SK-N-MC (cell line): ENCODE results near the gene NEB.
"Not testable (repeated sequence)": the region's sequence is repeated elsewhere in the genome, so short reads cannot be mapped to it uniquely, and the experiment has no call there.

Experiments
- DNase-seq: peaks from one replicate; pipeline ENCODE4 v3.0.0-alpha.2; 2011; ENCODE audit warnings: low read depth, low spot score
- H3K27ac ChIP-seq: fragments of 200-600 bp; sonication (generic); 2 replicates; pipeline ENCODE4 v1.5.1; 2016; ENCODE audit warnings: mixed run types
- H3K36me3 ChIP-seq: fragments of 200-600 bp; sonication (generic); 2 replicates; pipeline ENCODE4 v1.6.1; 2017; ENCODE audit warnings: antibody characterized with exemption, low read length, mixed read lengths; ENCODE audit not compliant: insufficient read depth
- H3K4me3 ChIP-seq: fragments of 200-600 bp; sonication (generic); 2 replicates; pipeline ENCODE4 v1.5.1; 2016
- H3K9ac ChIP-seq: fragments of 200-600 bp; sonication (generic); 2 replicates; pipeline ENCODE4 v1.8.0; 2017; ENCODE audit warnings: mixed run types, mixed read lengths; ENCODE audit not compliant: insufficient read length
- H3K9me3 ChIP-seq: fragments of 200-600 bp; sonication (generic); 2 replicates; pipeline ENCODE4 v1.6.1; 2017; ENCODE audit warnings: low read depth, mild to moderate bottlenecking, antibody characterized with exemption, low read length, moderate library complexity, mixed read lengths
- EZH2 ChIP-seq: fragments of 200-600 bp; sonication (generic); IDR thresholded peaks from one replicate; pipeline ENCODE4 v1.6.1; 2017; ENCODE audit warnings: antibody characterized with exemption
- FOXP2 ChIP-seq: optimal IDR thresholded peaks from 2 replicates; pipeline ENCODE3; 2011; ENCODE audit warnings: mild to moderate bottlenecking, moderate library complexity; ENCODE audit not compliant: insufficient read depth; ENCODE audit errors: extremely low read length, control extremely low read depth
- POLR2AphosphoS5 ChIP-seq: IDR thresholded peaks from 2 replicates; pipeline ENCODE4 v1.6.1; 2012; ENCODE audit warnings: mild to moderate bottlenecking, low read depth, low read length, borderline replicate concordance

Gene NEB

DNA sequence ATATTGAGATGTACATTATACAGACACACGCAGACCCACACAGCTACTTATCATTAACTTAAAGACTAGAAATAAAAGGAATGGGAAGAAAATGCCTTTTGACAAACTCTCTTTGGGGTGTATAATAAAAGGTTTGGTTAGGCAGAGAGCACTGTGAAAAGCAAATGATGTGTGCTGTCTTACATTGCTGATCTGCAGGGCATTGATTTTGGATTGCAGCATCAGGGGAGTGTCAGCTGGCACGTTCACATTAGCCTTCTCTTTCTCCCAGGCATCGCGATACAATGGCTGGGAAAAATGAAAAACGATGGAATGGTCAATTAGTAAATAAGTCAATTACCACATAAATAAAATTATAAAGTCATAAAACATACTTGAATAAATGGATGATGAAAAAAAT, 153.0 kb downstream of the NEB start:
- H3K36me3 ChIP-seq, H3K4me3 ChIP-seq, H3K9ac ChIP-seq, H3K9me3 ChIP-seq, H3K27ac ChIP-seq, DNase-seq: not testable (repeated sequence)

DNA sequence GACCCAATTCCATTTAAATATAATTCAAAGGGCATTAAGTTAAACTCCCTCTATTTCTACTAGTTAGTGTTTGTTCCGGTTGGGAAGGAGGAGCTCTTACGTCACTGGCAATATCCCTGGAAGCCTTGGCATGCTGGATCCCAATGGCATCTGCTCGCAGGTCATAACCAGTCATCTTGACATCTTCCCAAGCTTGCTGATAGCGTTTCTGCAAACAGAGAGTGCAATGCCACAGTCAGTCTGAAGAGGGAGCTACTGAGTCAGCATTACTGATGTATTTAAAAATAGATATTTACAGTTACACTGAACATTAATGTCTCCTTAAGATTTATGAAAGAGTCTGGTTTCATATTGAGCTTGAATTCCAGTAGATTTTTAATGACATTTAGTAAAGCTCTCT, 153.6 kb downstream of the NEB start:
- DNase-seq, H3K9ac ChIP-seq, H3K9me3 ChIP-seq, H3K36me3 ChIP-seq, H3K27ac ChIP-seq, H3K4me3 ChIP-seq: not testable (repeated sequence)

DNA sequence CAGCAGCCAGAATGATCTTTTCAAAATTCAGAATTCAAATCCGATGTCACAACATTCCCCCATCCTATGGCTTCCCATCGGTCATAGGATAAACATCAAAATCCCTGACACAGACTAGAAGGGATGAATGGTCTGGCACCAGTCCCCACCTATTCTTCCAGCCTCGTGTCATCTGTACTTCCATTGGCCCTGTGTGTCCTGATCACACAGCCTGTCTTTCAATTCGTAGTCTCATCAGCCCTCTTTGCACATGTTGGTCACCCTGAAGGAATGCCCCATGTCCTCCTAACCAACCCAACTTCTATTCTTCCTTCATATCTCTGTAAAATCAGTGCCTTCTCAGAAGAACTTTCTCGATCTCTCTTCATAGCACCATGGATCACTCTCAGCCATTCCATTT, 157.2 kb downstream of the NEB start:
- Histone ChIP-seq H3K36me3 (no peaks in the 10 kb centered on the region), H3K4me3 (no peak overlapping the region), H3K9me3 (no peaks in the 10 kb centered on the region), H3K27ac (no peak overlapping the region), H3K9ac (no peak overlapping the region)
- no peak for DNase-seq
- TF ChIP-seq FOXP2 (no peak), EZH2 (no peak), POLR2AphosphoS5 (no peak)

- Histone ChIP-seq H3K36me3 (no peaks in the 10 kb centered on the region), H3K9ac (no peak overlapping the region), H3K9me3 (no peaks in the 10 kb centered on the region), H3K27ac (no peak overlapping the region), H3K4me3 (no peak overlapping the region)
- TF ChIP-seq EZH2 (no peak), FOXP2 (no peak), POLR2AphosphoS5 (no peak)
- DNase-seq: no peak
Observed at GRCh38 chr2:151576080-151576479, 158.2 kb downstream of the NEB start.

DNA sequence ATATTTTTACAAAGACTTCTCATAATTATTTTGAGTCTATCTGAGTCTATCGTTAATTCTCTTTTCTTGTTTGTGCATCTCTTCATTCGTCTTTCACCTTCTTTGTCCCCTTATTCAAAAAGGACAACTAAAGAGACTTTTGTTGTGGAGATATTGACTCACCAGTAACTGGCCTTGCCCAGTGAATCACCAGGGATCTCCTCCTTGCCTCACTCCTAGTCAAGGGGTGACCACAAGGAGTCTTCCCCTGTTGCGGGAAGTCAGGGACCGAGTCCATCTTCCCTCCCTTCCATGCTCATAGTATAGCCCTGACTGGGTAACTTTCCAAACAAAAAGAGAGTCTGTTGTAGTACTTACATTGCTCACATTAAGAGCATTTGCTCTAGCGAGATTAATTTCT, 158.9 kb downstream of the NEB start:
- Histone ChIP-seq H3K9me3 (no peaks in the 10 kb centered on the region), H3K4me3 (no peak overlapping the region), H3K36me3 (no peaks in the 10 kb centered on the region), H3K9ac (no peak overlapping the region), H3K27ac (no peak overlapping the region)
- DNase-seq: no peak
- no peak for TF ChIP-seq EZH2
- no peak for TF ChIP-seq FOXP2
- no peak for TF ChIP-seq POLR2AphosphoS5

DNA sequence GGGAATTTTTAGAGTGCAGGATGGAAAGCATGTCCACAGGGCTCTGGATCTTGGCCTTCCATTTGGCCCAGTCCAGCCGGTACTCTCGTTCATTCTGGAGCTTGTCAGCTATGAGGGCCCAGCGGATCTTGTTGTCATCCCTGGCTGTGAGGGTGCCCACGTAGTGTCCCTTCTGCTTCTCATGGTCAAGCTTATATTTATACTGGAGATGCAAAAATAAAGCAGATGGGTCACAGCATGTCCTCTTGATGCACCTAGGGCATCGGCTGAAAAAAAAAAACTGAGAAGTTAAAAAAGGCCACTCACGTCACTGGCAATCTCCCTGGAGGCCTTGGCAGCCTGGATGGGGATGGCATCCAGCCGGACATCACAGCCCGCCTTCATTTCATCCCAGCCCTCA, 164.1 kb downstream of the NEB start:
- no peak for DNase-seq
- H3K9me3 ChIP-seq: no peaks in the 10 kb centered on the region
- H3K27ac ChIP-seq: no peak overlapping the region
- H3K36me3 ChIP-seq: no peaks in the 10 kb centered on the region
- H3K4me3 ChIP-seq: no peak overlapping the region
- H3K9ac ChIP-seq: no peak overlapping the region
- no peak for TF ChIP-seq FOXP2
- TF ChIP-seq EZH2: no peak
- no peak for TF ChIP-seq POLR2AphosphoS5

GRCh38 chr2:151569167-151569566, 165.1 kb downstream of the NEB start:
- no peaks in the 10 kb centered on the region for H3K9me3 ChIP-seq
- no peaks in the 10 kb centered on the region for H3K36me3 ChIP-seq
- H3K9ac ChIP-seq: no peak overlapping the region

GRCh38 chr2:151568501-151568900, 165.8 kb downstream of the NEB start:
- Histone ChIP-seq H3K9me3 (no peaks in the 10 kb centered on the region), H3K4me3 (no peak overlapping the region), H3K27ac (no peak overlapping the region), H3K36me3 (no peaks in the 10 kb centered on the region), H3K9ac (no peak overlapping the region)
- TF ChIP-seq POLR2AphosphoS5 (no peak), EZH2 (no peak), FOXP2 (no peak)
- no peak for DNase-seq

More at GRCh38 chr2:151569167-151569566, 165.1 kb downstream of the NEB start:
- no peak overlapping the region for H3K27ac ChIP-seq
- no peak overlapping the region for H3K4me3 ChIP-seq
- TF ChIP-seq EZH2: no peak
- no peak for TF ChIP-seq POLR2AphosphoS5
- no peak for TF ChIP-seq FOXP2
- DNase-seq: no peak

GRCh38 chr2:151567006-151567405, 167.3 kb downstream of the NEB start:
- H3K9me3 ChIP-seq: no peaks in the 10 kb centered on the region
- no peak overlapping the region for H3K4me3 ChIP-seq
- TF ChIP-seq FOXP2: no peak
- TF ChIP-seq POLR2AphosphoS5: no peak
- no peak for TF ChIP-seq EZH2
- H3K27ac ChIP-seq: no peak overlapping the region
- no peaks in the 10 kb centered on the region for H3K36me3 ChIP-seq
- H3K9ac ChIP-seq: no peak overlapping the region
- no peak for DNase-seq

DNA sequence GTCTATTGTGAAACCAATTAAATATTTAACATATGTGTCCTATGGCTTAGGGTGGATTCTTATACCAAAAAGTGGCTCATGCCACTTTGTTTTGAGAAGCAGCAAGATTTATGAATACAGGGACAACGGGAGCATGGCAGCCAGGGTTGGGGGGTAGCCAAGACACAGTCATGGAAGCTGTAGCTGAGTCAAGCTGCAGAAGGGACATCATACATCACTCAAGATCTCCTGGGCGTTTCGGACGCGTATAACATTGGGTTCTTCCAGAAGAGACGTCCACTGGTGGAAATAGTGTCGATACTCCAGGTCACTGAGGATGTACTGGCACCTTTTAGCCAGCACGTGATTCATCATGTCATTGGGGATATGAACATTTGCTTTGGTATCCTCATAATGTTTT, 171.9 kb downstream of the NEB start:
- Histone ChIP-seq H3K27ac (no peak overlapping the region), H3K36me3 (no peaks in the 10 kb centered on the region), H3K9ac (no peak overlapping the region), H3K9me3 (no peaks in the 10 kb centered on the region), H3K4me3 (no peak overlapping the region)
- no peak for DNase-seq
- TF ChIP-seq POLR2AphosphoS5 (no peak), EZH2 (no peak), FOXP2 (no peak)
